ENCODE data around the gene C19orf81. TPM values are rescaled to one million over a fixed set of nuclear protein-coding genes. Genes with fewer than 3 reads are reported as not detected.

C19orf81 gene
- total RNA-seq, 1 experiment from 2014 or later, result 14.5 TPM

DNA sequence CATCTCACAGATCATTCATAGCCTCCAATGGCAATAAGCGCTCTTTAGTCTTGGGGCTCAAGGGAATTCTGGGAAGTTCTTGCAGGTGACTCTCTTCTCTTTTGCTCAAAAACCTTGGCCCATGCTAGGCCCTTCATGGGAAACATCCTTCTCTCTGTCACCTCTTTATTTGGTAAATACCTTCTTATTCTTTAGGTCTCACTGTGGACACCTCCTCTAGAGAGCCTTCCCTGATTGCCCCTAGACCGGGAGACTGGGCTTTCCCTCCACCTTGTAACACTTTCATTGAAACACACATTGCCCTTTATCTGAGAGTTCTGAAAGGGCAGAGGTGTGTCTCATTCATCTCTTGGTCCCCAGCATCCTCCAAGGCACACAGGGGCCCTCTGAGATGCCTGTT is 1.9 kb downstream of the C19orf81 start:
- Histone ChIP-seq H3K36me3 (ENCODE audit: control insufficient read depth in 1 of 2, insufficient read depth in 2 of 2, low read length in 2 of 2) (no peaks in the 10 kb centered on the region), H4K20me1 (ENCODE audit: insufficient read depth) (no peaks in the 10 kb centered on the region), H3K9me2 (ENCODE audit: insufficient read depth) (no peaks in the 10 kb centered on the region), H3K27ac (ENCODE audit: low read depth, low read length) (no peak overlapping the region), H3K4me1 (ENCODE audit: control insufficient read depth in 1 of 2, insufficient read depth in 2 of 2, low read length in 2 of 2) (peaks cover 10 to 34% of the 10 kb centered on the region in 2 experiments), H3K4me3 (replicated peaks in 1 of 2; ENCODE audit: low read depth in 1 of 2, low read length in 2 of 2) (no peak overlapping the region), H3K79me2 (ENCODE audit: insufficient read depth, low read length) (no peaks in the 10 kb centered on the region), H3K9me3 (ENCODE audit: control insufficient read depth in 1 of 2, insufficient read depth in 1 of 2, low read depth in 1 of 2, low read length in 2 of 2) (no peaks in the 10 kb centered on the region), H3K4me2 (ENCODE audit: low read length) (no peak overlapping the region), H3K9ac (ENCODE audit: low read length) (no peak overlapping the region), H2AFZ (ENCODE audit: low read depth, low read length, poor library complexity, severe bottlenecking) (no peak overlapping the region), H3K27me3 (ENCODE audit: insufficient read depth, low read length) (0 out of 2 replicates have a peak, but pooled peaks cover 3% of the 10 kb centered on the region)
- DNase-seq (ENCODE audit: low read depth, low spot score), result no peak
- ChIA-PET CTCF (no interaction called here), POLR2A (no interaction called here), RAD21 (ENCODE audit: low non-redundant PET in 1 of 2, low total read pairs in 2 of 2, uncharacterized antibody in 2 of 2, unreplicated experiment in 2 of 2) (no interaction called here)
- no TSS peak for BruUV-seq (replicated peaks)
- ATAC-seq, result no peak
- TF ChIP-seq ZBTB33 (IDR thresholded peaks at IDR 0.05; ENCODE audit: extremely low read depth, insufficient replicate concordance, low read length) (no peak), YY1 (IDR thresholded peaks at IDR 0.05; ENCODE audit: extremely low read depth, insufficient replicate concordance, low read depth, low read length) (no peak), POLR2AphosphoS5 (IDR thresholded peaks at IDR 0.05; ENCODE audit: low read depth, low read length) (no peak), CEBPB (IDR thresholded peaks at IDR 0.05; ENCODE audit: low read depth) (no peak), ZNF274 (IDR thresholded peaks at IDR 0.05; ENCODE audit: low read depth, low read length) (no peak), EGR1 (IDR thresholded peaks at IDR 0.05; ENCODE audit: low read depth) (no peak), SP1 (IDR thresholded peaks at IDR 0.05; ENCODE audit: low read depth) (no peak), CBX3 (IDR thresholded peaks at IDR 0.05; ENCODE audit: low read depth) (no peak), EZH2 (IDR thresholded peaks at IDR 0.05) (no peak), SRF (IDR thresholded peaks at IDR 0.05; ENCODE audit: low read depth) (no peak), REST (IDR thresholded peaks at IDR 0.05; ENCODE audit: low read depth) (no peak), SIN3A (IDR thresholded peaks at IDR 0.05; ENCODE audit: low read depth) (no peak), FOSL1 (IDR thresholded peaks at IDR 0.05; ENCODE audit: low read depth) (no peak), TCF7L2 (IDR thresholded peaks at IDR 0.05; ENCODE audit: borderline replicate concordance, extremely low read depth, insufficient read depth, insufficient read length) (no peak), ELF1 (IDR thresholded peaks at IDR 0.05; ENCODE audit: borderline replicate concordance, low read depth) (no peak), CTCF (IDR thresholded peaks at IDR 0.05 in 2 of 3, conservative IDR thresholded peaks at IDR 0.05 in 1 of 3; ENCODE audit: borderline replicate concordance in 1 of 3, insufficient read depth in 1 of 3, low read depth in 2 of 3, low read length in 2 of 3) (no peak), POLR2A (IDR thresholded peaks at IDR 0.05; ENCODE audit: borderline replicate concordance, extremely low read depth, insufficient read depth, insufficient read length) (no peak), JUND (IDR thresholded peaks at IDR 0.05) (no peak), RAD21 (IDR thresholded peaks at IDR 0.05; ENCODE audit: low read depth) (no peak), ZFX (IDR thresholded peaks at IDR 0.05) (no peak)
- intact Hi-C loops (cut with micrococcal nuclease), result loop anchor here (10.0 kb wide), 1 partner anchor 116 kb away; no protein-coding TSS in a partner anchor

Measured in HCT116 (cell line).